HepG2 (cell line): ENCODE data around the gene KANK3. TPM values are rescaled to one million over a fixed set of nuclear protein-coding genes. Genes with fewer than 3 reads are reported as not detected.

ENCODE experiments used
- ATF7-NPFF ChIP-seq: sonication (generic); formaldehyde crosslinking; IDR thresholded peaks from 2 replicates; pipeline ENCODE4 v1.8.1; 2023; ENCODE audit warnings: mild to moderate bottlenecking, low read depth, missing genetic modification reagents, moderate library complexity
- CBX1 ChIP-seq: IDR thresholded peaks from one replicate; pipeline ENCODE4 v1.6.1; 2016; ENCODE audit warnings: antibody characterized with exemption, low read depth
- EEA1 ChIP-seq: sonication (generic); formaldehyde crosslinking; IDR thresholded peaks from 2 replicates; pipeline ENCODE4 v1.5.1; 2020; ENCODE audit warnings: mild to moderate bottlenecking, missing genetic modification reagents, borderline replicate concordance
- ETV5 ChIP-seq: IDR thresholded peaks from 2 replicates; pipeline ENCODE4 v1.6.1; 2018; ENCODE audit warnings: missing biosample characterization, missing genetic modification reagents, inconsistent platforms, borderline replicate concordance
- FOXO4 ChIP-seq: sonication (generic); formaldehyde crosslinking; conservative IDR thresholded peaks from 2 replicates; pipeline ENCODE4 v1.8.1; 2023; ENCODE audit warnings: missing genetic modification reagents
- HMGA1 ChIP-seq: sonication (generic); formaldehyde crosslinking; conservative IDR thresholded peaks from 2 replicates; pipeline ENCODE4 v1.4.0; 2020; ENCODE audit warnings: missing genetic modification reagents
- KMT2B ChIP-seq: IDR thresholded peaks from 2 replicates; pipeline ENCODE4 v1.6.1; 2016; ENCODE audit warnings: missing genetic modification reagents, missing compliant biosample characterization
- MBD4 ChIP-seq: IDR thresholded peaks from 2 replicates; pipeline ENCODE4 v1.6.1; 2012; ENCODE audit warnings: low read length, inconsistent platforms, borderline replicate concordance
- MEIS2 ChIP-seq: sonication (generic); formaldehyde crosslinking; IDR thresholded peaks from 2 replicates; pipeline ENCODE4 v1.9.0; 2021; ENCODE audit warnings: mild to moderate bottlenecking, missing genetic modification reagents
- NFKBIZ ChIP-seq: IDR thresholded peaks from 2 replicates; pipeline ENCODE4 v1.6.1; 2018; ENCODE audit warnings: missing genetic modification reagents, missing compliant biosample characterization
- PATZ1 ChIP-seq: sonication (generic); formaldehyde crosslinking; IDR thresholded peaks from 2 replicates; pipeline ENCODE4 v1.4.0; 2020; ENCODE audit warnings: missing genetic modification reagents
- PTBP1 ChIP-seq: fragments of 200-400 bp; formaldehyde crosslinking; IDR thresholded peaks from 2 replicates; pipeline ENCODE4 v1.6.1; 2018; ENCODE audit warnings: low read length, low read depth; ENCODE audit not compliant: poor library complexity, severe bottlenecking
- REXO4 ChIP-seq: sonication (generic); formaldehyde crosslinking; IDR thresholded peaks from 2 replicates; pipeline ENCODE4 v1.8.0; 2022; ENCODE audit warnings: missing genetic modification reagents, mild to moderate bottlenecking, borderline replicate concordance
- RFXAP ChIP-seq: sonication (generic); formaldehyde crosslinking; IDR thresholded peaks from 2 replicates; pipeline ENCODE4 v1.4.0; 2020; ENCODE audit warnings: missing genetic modification reagents, borderline replicate concordance
- YEATS2 ChIP-seq: sonication (generic); formaldehyde crosslinking; IDR thresholded peaks from 2 replicates; pipeline ENCODE4 v1.4.0; 2020; ENCODE audit warnings: missing genetic modification reagents, borderline replicate concordance
- ZBTB25 ChIP-seq: IDR thresholded peaks from 2 replicates; pipeline ENCODE4 v1.6.1; 2018; ENCODE audit warnings: missing genetic modification reagents
- ZNF274 ChIP-seq: sonication (generic); formaldehyde crosslinking; IDR thresholded peaks from 2 replicates; pipeline ENCODE4 v1.5.1; 2020; ENCODE audit warnings: mild to moderate bottlenecking, missing genetic modification reagents
- ZNF512 ChIP-seq: sonication (generic); formaldehyde crosslinking; IDR thresholded peaks from 2 replicates; pipeline ENCODE4 v1.4.0; 2020; ENCODE audit warnings: mild to moderate bottlenecking, missing genetic modification reagents
- ZNF580 ChIP-seq: IDR thresholded peaks from 2 replicates; pipeline ENCODE4 v1.6.1; 2016; ENCODE audit warnings: low read depth, borderline replicate concordance
- ZNF607 ChIP-seq: sonication (generic); formaldehyde crosslinking; IDR thresholded peaks from 2 replicates; pipeline ENCODE4 v1.5.1; 2020; ENCODE audit warnings: missing genetic modification reagents, mild to moderate bottlenecking, borderline replicate concordance
- polyA plus RNA-seq, 8 experiments: library from polyadenylated mRNA; depleted of rRNA in 3 of 8; stranded (reverse) in 7 of 8; unstranded in 1 of 8; fragments of >200 nt; fragmentation: Illumina TruSeq in 4 of 8; extraction: Trizol in 4 of 8; gene quantifications; 2 replicates each; pipeline versions ENCODE4 v1.2.1 to v1.2.3, GENCODE V29; 2011 to 2016; ENCODE audit warnings: low read depth in 4 of 8, missing spikeins in 1 of 8, mixed read lengths in 1 of 8; ENCODE audit not compliant: insufficient read depth in 1 of 8
- total RNA-seq, 5 experiments: library from RNA; depleted of rRNA; stranded (reverse); fragments of >200 nt; fragmentation: Illumina TruSeq; extraction: Trizol; gene quantifications; 2 replicates each; pipeline ENCODE4 v1.2.3, GENCODE V29; 2016; ENCODE audit warnings: low read depth in 1 of 5
- TF ChIP-seq, protein P1 (sequence below): sonication (generic); formaldehyde crosslinking; IDR thresholded peaks from 2 replicates; pipeline ENCODE4 v1.4.0; 2020; ENCODE audit warnings: missing genetic modification reagents, borderline replicate concordance

The KANK3 gene
- total and polyA plus RNA-seq, 2 of the 13 experiments (the other 11 are each of a cell fraction or from before 2014, with no cell fraction given): 0.15 to 0.20 TPM

DNA sequence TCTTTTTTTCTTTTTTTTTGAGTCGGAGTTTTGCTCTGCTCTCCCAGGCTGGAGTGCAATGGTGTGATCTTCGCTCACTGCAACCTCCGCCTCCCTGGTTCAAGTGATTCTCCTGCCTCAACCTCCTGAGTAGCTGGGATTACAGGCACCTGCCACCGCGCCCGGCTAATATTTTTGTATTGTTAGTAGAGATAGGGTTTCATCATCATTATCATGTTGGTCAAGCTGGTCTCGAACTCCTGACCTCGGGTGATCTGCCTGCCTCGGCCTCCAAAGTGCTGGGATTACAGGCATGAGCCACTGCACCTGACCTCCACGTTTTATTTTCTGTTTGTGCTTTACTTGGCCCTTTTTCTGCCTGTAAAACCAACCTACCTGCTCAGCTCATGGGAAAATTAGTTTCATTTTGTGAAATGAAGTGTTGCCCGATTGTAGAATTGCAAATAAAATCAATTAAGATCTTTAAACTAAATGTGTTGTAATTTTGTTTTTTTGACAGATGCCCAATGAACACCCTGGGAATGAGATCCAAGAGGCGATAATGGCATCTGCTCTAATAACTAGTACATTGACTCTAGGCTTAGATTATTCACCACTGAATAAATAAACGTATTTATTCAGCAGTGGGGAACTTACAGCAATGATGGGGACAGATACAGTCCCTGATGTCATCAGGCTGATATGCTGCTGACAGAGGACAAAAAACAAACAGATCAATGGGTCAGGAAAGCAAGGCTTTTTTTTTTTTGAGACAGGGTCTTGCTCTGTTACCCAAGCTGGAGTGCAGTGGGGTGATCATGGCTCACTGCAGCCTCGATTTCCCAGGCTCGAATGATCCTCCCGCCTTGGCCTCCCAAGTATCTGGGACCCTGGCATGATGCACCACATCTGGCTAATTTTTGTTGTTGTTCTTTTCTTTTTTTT is 44.9 kb upstream of the KANK3 start (continued):
- TF ChIP-seq, protein P1, sequence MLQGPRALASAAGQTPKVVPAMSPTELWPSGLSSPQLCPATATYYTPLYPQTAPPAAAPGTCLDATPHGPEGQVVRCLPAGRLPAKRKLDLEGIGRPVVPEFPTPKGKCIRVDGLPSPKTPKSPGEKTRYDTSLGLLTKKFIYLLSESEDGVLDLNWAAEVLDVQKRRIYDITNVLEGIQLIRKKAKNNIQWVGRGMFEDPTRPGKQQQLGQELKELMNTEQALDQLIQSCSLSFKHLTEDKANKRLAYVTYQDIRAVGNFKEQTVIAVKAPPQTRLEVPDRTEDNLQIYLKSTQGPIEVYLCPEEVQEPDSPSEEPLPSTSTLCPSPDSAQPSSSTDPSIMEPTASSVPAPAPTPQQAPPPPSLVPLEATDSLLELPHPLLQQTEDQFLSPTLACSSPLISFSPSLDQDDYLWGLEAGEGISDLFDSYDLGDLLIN (CRISPR knock-in tag): no peak
- 0 out of 2 replicates have a peak, but pooled peaks have one; percentile 41 for TF ChIP-seq ZNF580 (CRISPR knock-in tag)
- no peak; the same call in 1 of the 2 replicates for TF ChIP-seq KMT2B (CRISPR knock-in tag)
- TF ChIP-seq PATZ1 (CRISPR knock-in tag): peak; percentile 63
- TF ChIP-seq NFKBIZ (CRISPR knock-in tag): peak; percentile 74; the same call in 1 of the 2 replicates
- no peak for TF ChIP-seq MBD4
- TF ChIP-seq ZBTB25 (CRISPR knock-in tag): 0 out of 2 replicates have a peak, but pooled peaks have one; percentile 74
- no peak for TF ChIP-seq ATF7-NPFF (CRISPR knock-in tag)
- no peak for TF ChIP-seq ZNF512 (CRISPR knock-in tag)
- no peak for TF ChIP-seq CBX1
- no peak for TF ChIP-seq FOXO4 (CRISPR knock-in tag)
- TF ChIP-seq MEIS2 (CRISPR knock-in tag): peak; percentile 93
- peak; percentile 60; the same call in 1 of the 2 replicates for TF ChIP-seq RFXAP (CRISPR knock-in tag)
- TF ChIP-seq EEA1 (CRISPR knock-in tag): no peak
- peak; percentile 64; the same call in 1 of the 2 replicates for TF ChIP-seq YEATS2 (CRISPR knock-in tag)
- TF ChIP-seq ZNF274 (CRISPR knock-in tag): no peak
- no peak for TF ChIP-seq REXO4 (CRISPR knock-in tag)
- TF ChIP-seq PTBP1: no peak
- TF ChIP-seq ETV5 (CRISPR knock-in tag): peak; percentile 75; the same call in 1 of the 2 replicates
- peak; percentile 52; the same call in 1 of the 2 replicates for TF ChIP-seq ZNF607 (CRISPR knock-in tag)
- no peak for TF ChIP-seq HMGA1
